CD4-positive, alpha-beta memory T cell (primary cell): ENCODE results near the gene SCRN1. TPM values are rescaled to one million over a fixed set of nuclear protein-coding genes. Genes with fewer than 3 reads are reported as not detected.

Source experiments
- CTCF ChIA-PET: fragments of 350-600 bp; sonication (Branson Sonifier 250); formaldehyde crosslinking; loops from one replicate; lab custom pipeline; 2021; ENCODE audit warnings: inconsistent platforms; ENCODE audit not compliant: partially characterized antibody; lab: Charles Lee
- POLR2A ChIA-PET: fragments of 350-600 bp; sonication (Branson Sonifier 250); formaldehyde crosslinking; loops from one replicate; lab custom pipeline; 2021; ENCODE audit not compliant: partially characterized antibody; lab: Charles Lee
- DNase-seq, 5 donors: peaks; one replicate each; pipeline versions ENCODE4 v3.0.0 to v3.0.0-alpha.2; 2020 to 2022; ENCODE audit warnings: mixed read lengths in 1 of 5
- H3K27ac ChIP-seq: one replicate; pipeline ENCODE4 v1.7.0; 2013; ENCODE audit warnings: low read depth, low read length
- H3K27me3 ChIP-seq: 2 replicates; pipeline ENCODE4 v1.7.0; 2013; ENCODE audit warnings: mild to moderate bottlenecking, low read length, moderate library complexity; ENCODE audit not compliant: insufficient read depth
- H3K36me3 ChIP-seq: 2 replicates; pipeline ENCODE4 v1.7.0; 2013; ENCODE audit warnings: mild to moderate bottlenecking, low read length, moderate library complexity; ENCODE audit not compliant: insufficient read depth
- H3K4me1 ChIP-seq: 2 replicates; pipeline ENCODE4 v1.7.0; 2013; ENCODE audit warnings: mild to moderate bottlenecking, low read length, moderate library complexity; ENCODE audit not compliant: insufficient read depth
- H3K4me3 ChIP-seq, 2 donors: one replicate each; pipeline ENCODE4 v1.7.0; 2013; ENCODE audit warnings: low read length in 2 of 2, mild to moderate bottlenecking in 1 of 2
- H3K9me3 ChIP-seq, 2 donors: one replicate each; pipeline ENCODE4 v1.7.0; 2013; ENCODE audit warnings: low read length in 2 of 2, control low read depth in 1 of 2; ENCODE audit not compliant: control insufficient read depth in 1 of 2
- H3K27ac Mint-ChIP-seq, 7 donors: one replicate each; pipeline ENCODE4 v1.8.0; 2020 to 2021; ENCODE audit warnings: mixed read lengths in 7 of 7, mild to moderate bottlenecking in 6 of 7, inconsistent platforms in 3 of 7, moderate library complexity in 3 of 7
- H3K27me3 Mint-ChIP-seq, 2 donors: one replicate each; pipeline ENCODE4 v1.8.0; 2020 to 2021; ENCODE audit warnings: mixed read lengths in 2 of 2
- H3K36me3 Mint-ChIP-seq, 2 donors: one replicate each; pipeline ENCODE4 v1.8.0; 2020 to 2021; ENCODE audit warnings: mixed read lengths in 2 of 2, inconsistent platforms in 1 of 2, mild to moderate bottlenecking in 1 of 2
- H3K4me1 Mint-ChIP-seq, 4 donors: one replicate each; pipeline ENCODE4 v1.8.0; 2020 to 2021; ENCODE audit warnings: mixed read lengths in 4 of 4, mild to moderate bottlenecking in 1 of 4
- H3K4me3 Mint-ChIP-seq, 8 donors: one replicate each; pipeline ENCODE4 v1.8.0; 2020 to 2021; ENCODE audit warnings: mixed read lengths in 8 of 8, mild to moderate bottlenecking in 7 of 8, moderate library complexity in 6 of 8, inconsistent platforms in 3 of 8
- H3K9me3 Mint-ChIP-seq, 8 donors: one replicate each; pipeline ENCODE4 v1.8.0; 2020 to 2021; ENCODE audit warnings: mixed read lengths in 8 of 8, mild to moderate bottlenecking in 5 of 8, inconsistent platforms in 3 of 8, moderate library complexity in 1 of 8
- intact Hi-C: fragments of 100-400 bp; cut with micrococcal nuclease; formaldehyde crosslinking; loops from one replicate; pipeline ENCODE4 v1.15.1; 2023
- polyA plus RNA-seq, 2 donors: library from polyadenylated mRNA; unstranded; fragments of 300-500 nt; fragmentation: Illumina TruSeq; gene quantifications; one replicate each; pipeline ENCODE4 v1.2.3, GENCODE V29; 2021
- total RNA-seq, 2 experiments: library from RNA; stranded (reverse); gene quantifications; one replicate each; pipeline ENCODE4 v1.2.3, GENCODE V29; 2021

Gene SCRN1
- total and polyA plus RNA-seq, 4 experiments from 2014 or later = 2.0 to 2.9 (median 2.4) TPM

- Mint-ChIP-seq H3K9me3 (no peaks in the 10 kb centered on the region), H3K27ac (no peak overlapping the region), H3K36me3 (no peaks in the 10 kb centered on the region), H3K4me3 (no peak overlapping the region), H3K27me3 (peaks cover 12 to 15% of the 10 kb centered on the region in 2 donors), H3K4me1 (no peaks in the 10 kb centered on the region)
- Histone ChIP-seq H3K27me3 (peaks cover 4% of the 10 kb centered on the region), H3K36me3 (no peaks in the 10 kb centered on the region), H3K4me1 (no peaks in the 10 kb centered on the region), H3K27ac (no peak overlapping the region), H3K4me3 (no peak overlapping the region), H3K9me3 (no peaks in the 10 kb centered on the region)
- no peak for DNase-seq
- CTCF ChIA-PET = no interaction called here
- intact Hi-C loops = no loop called here
- POLR2A ChIA-PET = no interaction called here
Measured at GRCh38 chr7:29977886-29978651, 11.5 kb downstream of the SCRN1 start.

- Histone ChIP-seq H3K27ac (no peak overlapping the region), H3K27me3 (peaks cover 4% of the 10 kb centered on the region), H3K36me3 (no peaks in the 10 kb centered on the region), H3K9me3 (no peaks in the 10 kb centered on the region), H3K4me3 (no peak overlapping the region), H3K4me1 (no peaks in the 10 kb centered on the region)
- Mint-ChIP-seq H3K36me3 (no peaks in the 10 kb centered on the region), H3K4me1 (no peaks in the 10 kb centered on the region), H3K4me3 (no peak overlapping the region), H3K27ac (no peak overlapping the region), H3K9me3 (no peaks in the 10 kb centered on the region), H3K27me3 (peaks cover 11 to 14% of the 10 kb centered on the region in 2 donors)
- no peak for DNase-seq
- intact Hi-C loops = no loop called here
- POLR2A ChIA-PET = no interaction called here
- CTCF ChIA-PET = interaction anchor here (0.7 kb wide), 1 partner anchor 8 kb away, joined by 3 read pairs; no protein-coding TSS in a partner anchor
Measured at GRCh38 chr7:29976673-29977415, 12.8 kb downstream of the SCRN1 start.

- intact Hi-C loops = no loop called here
- ChIA-PET POLR2A (no interaction called here), CTCF (no interaction called here)
- peaks cover 4% of the 10 kb centered on the region for H3K27me3 ChIP-seq
- H3K4me3 ChIP-seq = no peak overlapping the region
- H3K27ac ChIP-seq = no peak overlapping the region
- Mint-ChIP-seq H3K36me3 (no peaks in the 10 kb centered on the region), H3K4me3 (no peak overlapping the region), H3K9me3 (no peaks in the 10 kb centered on the region), H3K27ac (no peak overlapping the region), H3K4me1 (no peaks in the 10 kb centered on the region), H3K27me3 (peaks cover 12% of the 10 kb centered on the region in 2 donors)
- DNase-seq = no peak
- H3K36me3 ChIP-seq = no peaks in the 10 kb centered on the region
- H3K9me3 ChIP-seq = no peaks in the 10 kb centered on the region
- no peaks in the 10 kb centered on the region for H3K4me1 ChIP-seq
Measured at GRCh38 chr7:29976266-29976665, 13.3 kb downstream of the SCRN1 start.

- H3K9me3 Mint-ChIP-seq = no peaks in the 10 kb centered on the region
Measured at GRCh38 chr7:29975561-29975960, 14.0 kb downstream of the SCRN1 start.

GRCh38 chr7:29974286-29974685 lies 15.3 kb downstream of the SCRN1 start:
- no peak overlapping the region for H3K4me3 Mint-ChIP-seq
- H3K27ac ChIP-seq = no peak overlapping the region
- CTCF ChIA-PET = interaction anchor here (0.6 to 0.8 kb wide), 2 partner anchors 11 to 14 kb away, joined by 3 read pairs; no protein-coding TSS in a partner anchor
- DNase-seq = no peak
- H3K27me3 Mint-ChIP-seq = peaks cover 10 to 17% of the 10 kb centered on the region in 2 donors
- intact Hi-C loops = no loop called here
- H3K36me3 Mint-ChIP-seq = no peaks in the 10 kb centered on the region
- no peaks in the 10 kb centered on the region for H3K36me3 ChIP-seq
- H3K9me3 ChIP-seq = no peaks in the 10 kb centered on the region
- no peak overlapping the region for H3K27ac Mint-ChIP-seq
- H3K9me3 Mint-ChIP-seq = no peaks in the 10 kb centered on the region
- peaks cover 0 to 3% (median 0%) of the 10 kb centered on the region in 4 donors for H3K4me1 Mint-ChIP-seq
- POLR2A ChIA-PET = no interaction called here
- H3K4me1 ChIP-seq = no peaks in the 10 kb centered on the region
- H3K27me3 ChIP-seq = peaks cover 4% of the 10 kb centered on the region
- no peak overlapping the region for H3K4me3 ChIP-seq

More at GRCh38 chr7:29975561-29975960, 14.0 kb downstream of the SCRN1 start:
- Histone ChIP-seq H3K4me3 (no peak overlapping the region), H3K4me1 (no peaks in the 10 kb centered on the region), H3K27me3 (peaks cover 4% of the 10 kb centered on the region), H3K9me3 (no peaks in the 10 kb centered on the region), H3K27ac (no peak overlapping the region), H3K36me3 (no peaks in the 10 kb centered on the region)
- ChIA-PET CTCF (no interaction called here), POLR2A (no interaction called here)
- no peaks in the 10 kb centered on the region for H3K36me3 Mint-ChIP-seq
- H3K4me3 Mint-ChIP-seq = no peak overlapping the region
- H3K27me3 Mint-ChIP-seq = peaks cover 10 to 13% of the 10 kb centered on the region in 2 donors
- H3K27ac Mint-ChIP-seq = no peak overlapping the region
- no peaks in the 10 kb centered on the region for H3K4me1 Mint-ChIP-seq
- intact Hi-C loops = no loop called here
- no peak for DNase-seq

- no peak for DNase-seq
- CTCF ChIA-PET = no interaction called here
- Histone ChIP-seq H3K4me3 (no peak overlapping the region), H3K4me1 (no peaks in the 10 kb centered on the region), H3K36me3 (no peaks in the 10 kb centered on the region), H3K27me3 (peaks cover 4% of the 10 kb centered on the region), H3K9me3 (no peaks in the 10 kb centered on the region), H3K27ac (no peak overlapping the region)
- no peak overlapping the region for H3K27ac Mint-ChIP-seq
- H3K4me3 Mint-ChIP-seq = no peak overlapping the region
- peaks cover 10 to 14% of the 10 kb centered on the region in 2 donors for H3K27me3 Mint-ChIP-seq
- POLR2A ChIA-PET = interaction anchor here (1.0 kb wide), 1 partner anchor 90 kb away, joined by 3 read pairs; no protein-coding TSS in a partner anchor
- H3K4me1 Mint-ChIP-seq = peaks cover 0 to 4% (median 2%) of the 10 kb centered on the region in 4 donors
- no peaks in the 10 kb centered on the region for H3K36me3 Mint-ChIP-seq
- peaks cover 0 to 3% (median 0%) of the 10 kb centered on the region in 8 donors for H3K9me3 Mint-ChIP-seq
- intact Hi-C loops = no loop called here
Measured at GRCh38 chr7:29972315-29972669, 17.3 kb downstream of the SCRN1 start.

GRCh38 chr7:29971566-29972314 lies 17.9 kb downstream of the SCRN1 start:
- Mint-ChIP-seq H3K9me3 (peaks cover 0 to 3% (median 0%) of the 10 kb centered on the region in 8 donors), H3K27ac (no peak overlapping the region), H3K36me3 (no peaks in the 10 kb centered on the region), H3K27me3 (peaks cover 8 to 15% of the 10 kb centered on the region in 2 donors), H3K4me3 (no peak overlapping the region), H3K4me1 (peaks cover 0 to 4% (median 2%) of the 10 kb centered on the region in 4 donors)
- H3K4me1 ChIP-seq = no peaks in the 10 kb centered on the region
- intact Hi-C loops = no loop called here
- no peak for DNase-seq
- H3K9me3 ChIP-seq = no peaks in the 10 kb centered on the region
- H3K36me3 ChIP-seq = no peaks in the 10 kb centered on the region
- POLR2A ChIA-PET = interaction anchor here (1.0 kb wide), 1 partner anchor 91 kb away, joined by 3 read pairs; no protein-coding TSS in a partner anchor
- CTCF ChIA-PET = no interaction called here
- H3K27ac ChIP-seq = no peak overlapping the region
- H3K27me3 ChIP-seq = peaks cover under 1% of the 10 kb centered on the region
- H3K4me3 ChIP-seq = no peak overlapping the region
